ENCODE data around the gene GART. TPM values are rescaled to one million over a fixed set of nuclear protein-coding genes. Genes with fewer than 3 reads are reported as not detected.

GART gene
- 56.4 to 69.8 TPM (median 58.2 TPM) in 3 replicates for total RNA-seq
- long read RNA-seq, transcript GART-201 (11 exons, 2,149 nt) = minor isoform, 27 of 149 reads
- long read RNA-seq, transcript GART-203 (22 exons, 3,341 nt) = major isoform, 85 of 149 reads
- long read RNA-seq, partial matches to known transcripts = 9 of 149 reads
- long read RNA-seq, other reads (novel, unspliced or antisense) = 27 of 149 reads

- Mint-ChIP-seq H3K4me3 (ENCODE audit: unreplicated experiment) (peak within 1 kb of the TSS; percentile 95), H3K9me3 (ENCODE audit: low read depth) (no peaks in the 10 kb centered on the region), H3K36me3 (ENCODE audit: low read depth) (peaks cover 9% of the 10 kb centered on the region), H3K27ac (ENCODE audit: unreplicated experiment) (peak within 1 kb of the TSS; percentile 100), H3K4me1 (ENCODE audit: low read depth) (peaks cover 40% of the 10 kb centered on the region), H3K27me3 (ENCODE audit: low read depth) (no peaks in the 10 kb centered on the region)
- DNase-seq (ENCODE audit: low spot score) = no peak
- no peak for TF ChIP-seq CTCF (IDR thresholded peaks at IDR 0.05)
Measured at GRCh38 chr21:33541756-33542639, at the start of gene GART. GART (minus strand) TSS chr21:33542117; CDS start chr21:33539315, 2,802 bp downstream.

GRCh38 chr21:33588485-33589335 lies 46.8 kb upstream of the GART start, which contains the start of gene DONSON:
DONSON (minus strand) TSS chr21:33588684; CDS start chr21:33588641, 43 bp downstream.
- Mint-ChIP-seq H3K27ac (ENCODE audit: unreplicated experiment) (peak within 1 kb of the TSS; percentile 98), H3K4me1 (ENCODE audit: low read depth) (peaks cover 25% of the 10 kb centered on the region), H3K9me3 (ENCODE audit: low read depth) (no peaks in the 10 kb centered on the region), H3K4me3 (ENCODE audit: unreplicated experiment) (peak within 1 kb of the TSS; percentile 94), H3K27me3 (ENCODE audit: low read depth) (no peaks in the 10 kb centered on the region), H3K36me3 (ENCODE audit: low read depth) (peaks cover 7% of the 10 kb centered on the region)
- TF ChIP-seq CTCF (IDR thresholded peaks at IDR 0.05) = peak; percentile 11
- peak; percentile 94 for DNase-seq (ENCODE audit: low spot score)

- H3K4me1 Mint-ChIP-seq (ENCODE audit: low read depth) = peaks cover 25% of the 10 kb centered on the region
- TF ChIP-seq CTCF (IDR thresholded peaks at IDR 0.05) = peak; percentile 53
- H3K4me3 Mint-ChIP-seq (ENCODE audit: unreplicated experiment) = peak overlapping the region; percentile 94
Measured at GRCh38 chr21:33587792-33588484, 46.0 kb upstream of the GART start.

GRCh38 chr21:33586927-33587326 lies 45.0 kb upstream of the GART start:
- Mint-ChIP-seq H3K27me3 (ENCODE audit: low read depth) (no peaks in the 10 kb centered on the region), H3K4me3 (ENCODE audit: unreplicated experiment) (peak overlapping the region; percentile 22), H3K36me3 (ENCODE audit: low read depth) (peaks cover 3% of the 10 kb centered on the region), H3K4me1 (ENCODE audit: low read depth) (peaks cover 25% of the 10 kb centered on the region), H3K27ac (ENCODE audit: unreplicated experiment) (no peak overlapping the region), H3K9me3 (ENCODE audit: low read depth) (no peaks in the 10 kb centered on the region)
- no peak for DNase-seq (ENCODE audit: low spot score)
- no peak for TF ChIP-seq CTCF (IDR thresholded peaks at IDR 0.05)

More at GRCh38 chr21:33587792-33588484, 46.0 kb upstream of the GART start:
- Mint-ChIP-seq H3K27me3 (ENCODE audit: low read depth) (no peaks in the 10 kb centered on the region), H3K27ac (ENCODE audit: unreplicated experiment) (peak overlapping the region; percentile 85), H3K9me3 (ENCODE audit: low read depth) (no peaks in the 10 kb centered on the region), H3K36me3 (ENCODE audit: low read depth) (peaks cover 4% of the 10 kb centered on the region)
- no peak for DNase-seq (ENCODE audit: low spot score)

All from chondrocyte (in vitro differentiated cells).